Spleen (tissue), 11 donors: ENCODE results near the gene ECEL1. TPM values are rescaled to one million over a fixed set of nuclear protein-coding genes. Genes with fewer than 3 reads are reported as not detected.

ENCODE experiments used
- DNase-seq: peaks from one replicate; pipeline ENCODE4 v3.0.0-alpha.2; 2020
- H3K27ac ChIP-seq, 8 donors: fragments of 200-600 bp; sonication (generic) in 7 of 8; 1 replicate in 4 of 8; 2 replicates in 4 of 8; pipeline versions ENCODE4 v1.5.0 to v1.8.0; 2016 to 2021; ENCODE audit warnings: inconsistent platforms in 4 of 8, mild to moderate bottlenecking in 4 of 8, moderate library complexity in 1 of 8
- H3K27me3 ChIP-seq, 7 donors: fragments of 200-600 bp; sonication (generic) in 6 of 7; replicated peaks in 1 of 7; 1 replicate in 4 of 7; 2 replicates in 3 of 7; pipeline versions ENCODE4 v1.5.0 to v1.8.0; 2016 to 2021; ENCODE audit warnings: inconsistent platforms in 3 of 7, mild to moderate bottlenecking in 1 of 7
- H3K36me3 ChIP-seq, 6 donors: fragments of 200-600 bp; sonication (generic) in 5 of 6; 1 replicate in 4 of 6; 2 replicates in 2 of 6; pipeline versions ENCODE4 v1.5.0 to v1.8.0; 2016 to 2021; ENCODE audit warnings: inconsistent platforms in 2 of 6
- H3K4me1 ChIP-seq, 6 donors: fragments of 200-600 bp; sonication (generic) in 5 of 6; 1 replicate in 3 of 6; 2 replicates in 3 of 6; pipeline versions ENCODE4 v1.5.0 to v1.8.0; 2016 to 2021; ENCODE audit warnings: inconsistent platforms in 3 of 6
- H3K4me3 ChIP-seq, 8 donors: fragments of 200-600 bp; sonication (generic) in 7 of 8; 1 replicate in 4 of 8; 2 replicates in 4 of 8; pipeline versions ENCODE4 v1.5.0 to v1.8.0; 2016 to 2021; ENCODE audit warnings: inconsistent platforms in 4 of 8, mild to moderate bottlenecking in 4 of 8, moderate library complexity in 2 of 8
- H3K9me3 ChIP-seq, 8 donors: fragments of 200-600 bp; sonication (generic) in 7 of 8; 1 replicate in 4 of 8; 2 replicates in 4 of 8; pipeline versions ENCODE4 v1.5.0 to v1.8.0; 2016 to 2021; ENCODE audit warnings: inconsistent platforms in 4 of 8
- POLR2A ChIP-seq, 3 donors: fragments of 450-650 bp; IDR thresholded peaks; one replicate each; pipeline ENCODE4 v1.5.1; 2017; ENCODE audit warnings: antibody characterized with exemption in 3 of 3, mild to moderate bottlenecking in 1 of 3
- POLR2AphosphoS5 ChIP-seq, 3 donors: sonication (generic); formaldehyde crosslinking; IDR thresholded peaks; one replicate each; pipeline ENCODE4 v1.5.1; 2017; ENCODE audit warnings: antibody characterized with exemption in 3 of 3
- WGBS, 5 donors: extraction: QIAGEN DNeasy Blood & Tissue Kit in 3 of 5; methylation state at CpG; one replicate each; pipeline versions ENCODE4 v1.1.5 to v1.1.7; 2013 to 2018; 5-methylcytosine and 5-hydroxymethylcytosine counted together
- intact Hi-C: fragments of 100-400 bp; cut with DNase I; formaldehyde crosslinking; loops from one replicate; pipeline ENCODE4 v1.15.0; 2023; ENCODE audit warnings: low total_unique reads
- polyA plus RNA-seq, 3 donors: library from polyadenylated mRNA; stranded (reverse); fragments of 200-250 nt; gene quantifications; one replicate each; pipeline ENCODE4 v1.2.1, GENCODE V29; 2013
- total RNA-seq, 7 donors: library from RNA; depleted of rRNA in 3 of 7; stranded (reverse); fragments of >200 nt in 3 of 7; fragmentation: NEBNext Ultra II Directional in 4 of 7; extraction: Animal tissue kit (Norgen Biotek cat#: 25700) in 4 of 7; gene quantifications; one replicate each; pipeline versions ENCODE4 v1.1.0 to v1.2.1, GENCODE V29; 2016 to 2021
- TF ChIP-seq, protein P1 (sequence below), 11 experiments: fragments of 200-600 bp in 7 of 11; fragments of 450-650 bp in 4 of 11; sonication (generic) in 4 of 11; IDR thresholded peaks in 8 of 11; conservative IDR thresholded peaks in 3 of 11; 1 replicate in 7 of 11; 2 replicates in 4 of 11; pipeline versions ENCODE4 v1.4.0 to v1.8.0; 2016 to 2021; ENCODE audit warnings: antibody characterized with exemption in 11 of 11, inconsistent platforms in 4 of 11, mild to moderate bottlenecking in 1 of 11
- donor health status: healthy with polysubstance abuse.
- donor health status: DM: no; HTN: no; CAD: no; lungs with moderate emphysema.
- donor health status: DM: no; HTN: no; CAD: no.
- donor health status: Bipolar disorder and iron deficiency.
- donor health status: healthy.
- donor health status: DM: no; HTN: no; CAD: no.
- donor health status: DM: yes; HTN: yes; CAD: no.

ECEL1 gene
- total and polyA plus RNA-seq, 10 donors, result 0.10 to 23.1 (median 0.32) TPM; not detected in 2

DNA sequence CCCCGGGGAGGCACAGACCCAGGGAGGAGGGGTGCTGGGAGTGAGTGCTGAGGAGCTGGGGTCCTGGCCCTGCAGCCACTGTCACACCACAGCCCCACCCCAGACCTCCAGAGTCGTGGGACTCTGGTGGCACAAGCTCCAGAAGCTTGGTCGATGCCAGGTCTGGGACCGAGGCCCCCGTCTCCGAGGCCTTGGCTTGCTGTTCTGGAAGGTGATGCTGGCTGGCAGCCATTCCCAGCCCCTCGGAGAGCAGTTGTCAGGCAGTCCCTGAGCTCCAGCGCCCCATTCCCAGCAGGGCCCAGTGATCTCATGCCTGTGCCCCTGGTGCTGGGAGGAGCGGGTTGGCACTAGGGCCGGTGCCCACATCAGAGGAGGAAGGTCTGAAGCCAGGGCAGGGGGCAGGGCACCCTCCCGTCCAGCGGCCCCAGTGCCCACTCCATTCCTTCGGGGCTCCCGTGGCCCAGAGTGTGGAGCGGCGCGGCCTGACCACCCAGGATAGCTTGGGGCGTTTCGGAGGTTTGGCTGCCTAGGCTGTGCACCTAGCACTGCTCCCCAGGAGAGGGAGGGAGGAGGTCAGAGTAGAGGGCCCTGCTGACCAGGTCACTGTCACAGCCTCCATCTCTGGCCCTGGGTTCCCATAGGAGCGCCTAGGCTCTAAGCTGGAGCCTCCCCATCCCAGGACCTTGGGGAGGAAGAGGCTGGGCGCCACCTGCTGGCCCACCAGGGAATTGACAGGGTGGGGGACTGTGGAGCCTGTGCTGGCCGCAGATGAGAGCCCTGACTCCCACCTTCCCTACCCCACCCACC is 48.5 kb downstream of the ECEL1 start:
- intact Hi-C loops, result loop anchor here (5.0 kb wide), 1 partner anchor 532 kb away; no protein-coding TSS in a partner anchor
- H3K4me3 ChIP-seq, result no peak overlapping the region
- H3K27ac ChIP-seq, result no peak overlapping the region
- DNase-seq, result peak; percentile 72
- H3K4me1 ChIP-seq, result peaks cover 0 to 14% (median 3%) of the 10 kb centered on the region in 6 donors
- no peaks in the 10 kb centered on the region for H3K36me3 ChIP-seq
- H3K9me3 ChIP-seq, result no peaks in the 10 kb centered on the region
- TF ChIP-seq POLR2A (IDR thresholded peaks at IDR 0.05) (no peak), POLR2AphosphoS5 (IDR thresholded peaks at IDR 0.05) (no peak)
- TF ChIP-seq, protein P1, sequence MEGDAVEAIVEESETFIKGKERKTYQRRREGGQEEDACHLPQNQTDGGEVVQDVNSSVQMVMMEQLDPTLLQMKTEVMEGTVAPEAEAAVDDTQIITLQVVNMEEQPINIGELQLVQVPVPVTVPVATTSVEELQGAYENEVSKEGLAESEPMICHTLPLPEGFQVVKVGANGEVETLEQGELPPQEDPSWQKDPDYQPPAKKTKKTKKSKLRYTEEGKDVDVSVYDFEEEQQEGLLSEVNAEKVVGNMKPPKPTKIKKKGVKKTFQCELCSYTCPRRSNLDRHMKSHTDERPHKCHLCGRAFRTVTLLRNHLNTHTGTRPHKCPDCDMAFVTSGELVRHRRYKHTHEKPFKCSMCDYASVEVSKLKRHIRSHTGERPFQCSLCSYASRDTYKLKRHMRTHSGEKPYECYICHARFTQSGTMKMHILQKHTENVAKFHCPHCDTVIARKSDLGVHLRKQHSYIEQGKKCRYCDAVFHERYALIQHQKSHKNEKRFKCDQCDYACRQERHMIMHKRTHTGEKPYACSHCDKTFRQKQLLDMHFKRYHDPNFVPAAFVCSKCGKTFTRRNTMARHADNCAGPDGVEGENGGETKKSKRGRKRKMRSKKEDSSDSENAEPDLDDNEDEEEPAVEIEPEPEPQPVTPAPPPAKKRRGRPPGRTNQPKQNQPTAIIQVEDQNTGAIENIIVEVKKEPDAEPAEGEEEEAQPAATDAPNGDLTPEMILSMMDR (IDR thresholded peaks at IDR 0.05 in 8 of 11, conservative IDR thresholded peaks at IDR 0.05 in 3 of 11), result peak in 8 of 11 experiments; percentile 12 to 82 (median 60)
- peaks cover 0 to 21% (median 0%) of the 10 kb centered on the region in 7 donors for H3K27me3 ChIP-seq
- 51 to 84% (median 75%) methylated on average over 5 to 21 of the region's 22 CpGs for whole genome bisulfite sequencing, 5 donors

DNA sequence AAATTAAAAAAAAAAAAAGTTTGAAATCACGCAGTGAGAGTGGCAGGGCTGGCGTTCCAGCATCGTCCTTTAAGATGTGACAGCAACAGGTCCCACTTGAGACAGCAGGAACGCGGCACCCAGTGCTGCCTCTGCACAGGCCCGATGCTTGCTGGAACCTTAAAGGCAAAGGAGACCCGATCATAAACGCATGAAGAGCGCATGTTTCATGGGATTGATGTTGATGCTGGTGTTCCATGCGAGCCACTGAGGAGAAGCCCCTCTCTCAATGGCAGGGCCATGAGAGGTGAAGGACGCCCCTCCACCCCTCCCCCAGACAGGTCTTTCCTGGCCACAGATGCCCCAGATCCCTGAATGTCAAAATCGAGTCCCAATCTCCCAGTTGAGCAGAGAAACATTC is 49.5 kb downstream of the ECEL1 start:
- H3K27ac ChIP-seq, result no peak overlapping the region
- 80 to 86% (median 85%) methylated on average over 12 of the region's 12 CpGs for WGBS, 5 donors
- TF ChIP-seq POLR2A (IDR thresholded peaks at IDR 0.05) (no peak), POLR2AphosphoS5 (IDR thresholded peaks at IDR 0.05) (no peak)
- TF ChIP-seq, protein P1 (IDR thresholded peaks at IDR 0.05 in 8 of 11, conservative IDR thresholded peaks at IDR 0.05 in 3 of 11), result no peak
- peaks cover 0 to 13% (median 2%) of the 10 kb centered on the region in 6 donors for H3K4me1 ChIP-seq
- intact Hi-C loops, result loop anchor here (5.0 kb wide), 1 partner anchor 531 kb away; no protein-coding TSS in a partner anchor
- H3K36me3 ChIP-seq, result no peaks in the 10 kb centered on the region
- no peaks in the 10 kb centered on the region for H3K9me3 ChIP-seq
- H3K27me3 ChIP-seq, result peaks cover 0 to 19% (median 0%) of the 10 kb centered on the region in 7 donors
- H3K4me3 ChIP-seq, result no peak overlapping the region
- no peak for DNase-seq

DNA sequence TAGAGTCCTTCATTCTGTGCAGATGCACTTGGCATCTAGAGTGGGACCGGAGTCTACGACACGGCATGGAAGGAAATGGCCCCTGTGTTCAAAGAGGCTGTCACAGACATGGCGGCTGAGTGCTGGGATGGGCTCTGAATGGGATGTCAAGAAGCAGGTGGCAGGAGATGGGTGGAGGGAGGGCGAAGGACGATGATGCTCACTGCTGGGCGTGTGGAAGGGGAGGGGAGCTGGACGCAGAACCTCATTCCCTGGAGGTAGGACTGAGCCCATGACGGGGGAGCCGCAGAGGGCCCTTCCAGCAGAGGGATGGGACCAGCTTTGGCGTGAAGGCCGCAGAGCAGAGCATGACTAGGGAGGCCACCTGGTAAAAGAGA is 50.5 kb downstream of the ECEL1 start:
- Histone ChIP-seq H3K27ac (no peak overlapping the region), H3K36me3 (no peaks in the 10 kb centered on the region), H3K4me3 (no peak overlapping the region), H3K27me3 (peaks cover 0 to 19% (median 0%) of the 10 kb centered on the region in 7 donors), H3K9me3 (no peaks in the 10 kb centered on the region), H3K4me1 (peaks cover 0 to 13% (median 2%) of the 10 kb centered on the region in 6 donors)
- 85 to 91% (median 85%) methylated on average over 12 of the region's 12 CpGs for WGBS, 5 donors
- DNase-seq, result peak; percentile 49
- intact Hi-C loops, result loop anchor here (5.0 kb wide), 1 partner anchor 530 kb away; no protein-coding TSS in a partner anchor
- TF ChIP-seq POLR2AphosphoS5 (IDR thresholded peaks at IDR 0.05) (no peak), POLR2A (IDR thresholded peaks at IDR 0.05) (no peak)
- TF ChIP-seq, protein P1 (IDR thresholded peaks at IDR 0.05 in 8 of 11, conservative IDR thresholded peaks at IDR 0.05 in 3 of 11), result no peak
